Panc1 (cell line): ENCODE measurements around the gene SPATS2L.

Experiments
- POLR2AphosphoS5 ChIP-seq: IDR thresholded peaks from 2 replicates; pipeline ENCODE4 v1.6.1; 2012; ENCODE audit warnings: mild to moderate bottlenecking, low read depth, low read length, moderate library complexity
- TCF7L2 ChIP-seq: IDR thresholded peaks from 2 replicates; pipeline ENCODE4 v1.6.1; 2011; ENCODE audit warnings: mild to moderate bottlenecking, low read depth, low read length, inconsistent platforms
- TF ChIP-seq, protein P1 (sequence below): fragments of 450-650 bp; IDR thresholded peaks from 2 replicates; pipeline ENCODE4 v1.5.1; 2017; ENCODE audit warnings: mild to moderate bottlenecking
- TF ChIP-seq, protein P2 (sequence below), 2 experiments: IDR thresholded peaks; 2 replicates each; pipeline ENCODE4 v1.6.1; 2011 to 2012; ENCODE audit warnings: low read depth in 2 of 2, control low read depth in 1 of 2, low read length in 1 of 2, mild to moderate bottlenecking in 1 of 2, moderate library complexity in 1 of 2; ENCODE audit not compliant: insufficient read depth in 1 of 2

DNA sequence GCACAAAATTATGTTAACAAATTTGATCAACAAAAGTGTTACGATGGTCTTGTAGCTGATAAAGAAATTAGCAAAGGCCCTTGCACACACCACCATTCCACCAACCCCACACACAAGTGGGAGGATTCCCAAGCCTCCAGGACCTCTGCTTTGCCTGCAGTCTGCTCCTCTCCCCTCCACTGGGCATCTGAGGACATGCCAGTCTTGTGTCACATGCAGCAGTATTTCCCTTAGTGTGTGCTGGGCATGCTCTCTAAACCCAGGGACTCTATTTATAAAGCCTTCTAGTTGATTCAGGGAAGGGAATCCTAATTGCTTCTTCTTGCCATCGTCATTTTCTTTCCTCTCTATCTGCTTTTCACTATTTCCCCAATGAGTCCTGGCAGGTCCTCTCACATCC, 150.1 kb downstream of the SPATS2L start:
- TF ChIP-seq, protein P1, sequence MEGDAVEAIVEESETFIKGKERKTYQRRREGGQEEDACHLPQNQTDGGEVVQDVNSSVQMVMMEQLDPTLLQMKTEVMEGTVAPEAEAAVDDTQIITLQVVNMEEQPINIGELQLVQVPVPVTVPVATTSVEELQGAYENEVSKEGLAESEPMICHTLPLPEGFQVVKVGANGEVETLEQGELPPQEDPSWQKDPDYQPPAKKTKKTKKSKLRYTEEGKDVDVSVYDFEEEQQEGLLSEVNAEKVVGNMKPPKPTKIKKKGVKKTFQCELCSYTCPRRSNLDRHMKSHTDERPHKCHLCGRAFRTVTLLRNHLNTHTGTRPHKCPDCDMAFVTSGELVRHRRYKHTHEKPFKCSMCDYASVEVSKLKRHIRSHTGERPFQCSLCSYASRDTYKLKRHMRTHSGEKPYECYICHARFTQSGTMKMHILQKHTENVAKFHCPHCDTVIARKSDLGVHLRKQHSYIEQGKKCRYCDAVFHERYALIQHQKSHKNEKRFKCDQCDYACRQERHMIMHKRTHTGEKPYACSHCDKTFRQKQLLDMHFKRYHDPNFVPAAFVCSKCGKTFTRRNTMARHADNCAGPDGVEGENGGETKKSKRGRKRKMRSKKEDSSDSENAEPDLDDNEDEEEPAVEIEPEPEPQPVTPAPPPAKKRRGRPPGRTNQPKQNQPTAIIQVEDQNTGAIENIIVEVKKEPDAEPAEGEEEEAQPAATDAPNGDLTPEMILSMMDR, result no peak
- no peak for TF ChIP-seq POLR2AphosphoS5
- TF ChIP-seq, protein P2, sequence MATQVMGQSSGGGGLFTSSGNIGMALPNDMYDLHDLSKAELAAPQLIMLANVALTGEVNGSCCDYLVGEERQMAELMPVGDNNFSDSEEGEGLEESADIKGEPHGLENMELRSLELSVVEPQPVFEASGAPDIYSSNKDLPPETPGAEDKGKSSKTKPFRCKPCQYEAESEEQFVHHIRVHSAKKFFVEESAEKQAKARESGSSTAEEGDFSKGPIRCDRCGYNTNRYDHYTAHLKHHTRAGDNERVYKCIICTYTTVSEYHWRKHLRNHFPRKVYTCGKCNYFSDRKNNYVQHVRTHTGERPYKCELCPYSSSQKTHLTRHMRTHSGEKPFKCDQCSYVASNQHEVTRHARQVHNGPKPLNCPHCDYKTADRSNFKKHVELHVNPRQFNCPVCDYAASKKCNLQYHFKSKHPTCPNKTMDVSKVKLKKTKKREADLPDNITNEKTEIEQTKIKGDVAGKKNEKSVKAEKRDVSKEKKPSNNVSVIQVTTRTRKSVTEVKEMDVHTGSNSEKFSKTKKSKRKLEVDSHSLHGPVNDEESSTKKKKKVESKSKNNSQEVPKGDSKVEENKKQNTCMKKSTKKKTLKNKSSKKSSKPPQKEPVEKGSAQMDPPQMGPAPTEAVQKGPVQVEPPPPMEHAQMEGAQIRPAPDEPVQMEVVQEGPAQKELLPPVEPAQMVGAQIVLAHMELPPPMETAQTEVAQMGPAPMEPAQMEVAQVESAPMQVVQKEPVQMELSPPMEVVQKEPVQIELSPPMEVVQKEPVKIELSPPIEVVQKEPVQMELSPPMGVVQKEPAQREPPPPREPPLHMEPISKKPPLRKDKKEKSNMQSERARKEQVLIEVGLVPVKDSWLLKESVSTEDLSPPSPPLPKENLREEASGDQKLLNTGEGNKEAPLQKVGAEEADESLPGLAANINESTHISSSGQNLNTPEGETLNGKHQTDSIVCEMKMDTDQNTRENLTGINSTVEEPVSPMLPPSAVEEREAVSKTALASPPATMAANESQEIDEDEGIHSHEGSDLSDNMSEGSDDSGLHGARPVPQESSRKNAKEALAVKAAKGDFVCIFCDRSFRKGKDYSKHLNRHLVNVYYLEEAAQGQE (IDR thresholded peaks at IDR 0.05; ENCODE audit: insufficient read depth in 1 of 2, low read depth in 2 of 2, low read length in 1 of 2), result no peak
- TF ChIP-seq TCF7L2, result no peak
